ENCODE results near the gene MZT2B. TPM values are rescaled to one million over a fixed set of nuclear protein-coding genes. Genes with fewer than 3 reads are reported as not detected.
"Not testable (repeated sequence)": the region's sequence is repeated elsewhere in the genome, so short reads cannot be mapped to it uniquely, and the experiment has no call there.

Gene MZT2B
- total RNA-seq, 1 donor from 2014 or later: 128 TPM

GRCh38 chr2:130228005-130228404, 45.9 kb downstream of the MZT2B start:
- H3K4me3 ChIP-seq; H3K4me1 ChIP-seq; H3K27me3 ChIP-seq; intact Hi-C loops (cut with DNase I); H3K27ac ChIP-seq; DNase-seq; ATAC-seq; H3K36me3 ChIP-seq; H3K9me3 ChIP-seq: not testable (repeated sequence)

DNA sequence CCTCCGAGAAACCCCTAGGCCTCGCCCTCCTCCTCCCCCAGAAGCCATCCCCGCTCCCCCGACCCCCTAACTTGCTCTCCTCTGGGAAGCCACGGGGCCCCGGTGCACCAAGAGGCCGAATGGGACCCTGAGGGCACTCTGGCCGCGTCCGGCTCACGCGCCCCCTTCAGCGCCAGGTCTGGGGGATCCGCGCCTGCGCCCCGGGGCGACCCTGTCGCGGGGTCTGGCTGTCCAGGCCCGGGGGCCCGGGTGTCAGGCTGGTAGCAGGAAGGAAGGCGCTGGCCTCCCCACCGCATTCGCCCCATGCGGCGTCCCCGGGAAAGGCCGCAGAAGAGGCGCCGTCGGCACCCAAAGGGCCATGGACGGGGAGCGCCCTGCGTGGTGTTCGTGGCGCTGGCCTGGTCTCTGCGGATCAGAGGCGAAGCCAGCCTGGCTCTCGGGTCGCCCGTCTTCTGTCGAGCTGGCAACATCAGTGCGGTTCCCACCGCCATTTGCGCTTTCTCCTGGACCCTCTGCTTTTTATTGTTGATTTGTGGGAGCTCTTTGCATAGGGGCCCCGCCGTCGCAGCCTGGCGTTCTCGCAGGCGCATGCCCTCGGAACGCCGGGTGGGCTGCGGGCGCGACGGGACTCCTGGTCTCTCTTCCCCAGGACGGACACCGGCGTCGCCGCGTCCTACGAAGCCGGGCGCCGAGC, 46.6 kb downstream of the MZT2B start:
- DNase-seq; H3K4me3 ChIP-seq; H3K27me3 ChIP-seq; intact Hi-C loops (cut with DNase I); H3K27ac ChIP-seq; H3K4me1 ChIP-seq; H3K36me3 ChIP-seq; ATAC-seq; H3K9me3 ChIP-seq: not testable (repeated sequence)

- intact Hi-C loops (cut with DNase I); H3K4me3 ChIP-seq; H3K27me3 ChIP-seq; H3K4me1 ChIP-seq; H3K27ac ChIP-seq; DNase-seq; H3K9me3 ChIP-seq; H3K36me3 ChIP-seq: not testable (repeated sequence)
- peak; percentile 51 for ATAC-seq
Observed at GRCh38 chr2:130229161-130229510, 47.1 kb downstream of the MZT2B start.

DNA sequence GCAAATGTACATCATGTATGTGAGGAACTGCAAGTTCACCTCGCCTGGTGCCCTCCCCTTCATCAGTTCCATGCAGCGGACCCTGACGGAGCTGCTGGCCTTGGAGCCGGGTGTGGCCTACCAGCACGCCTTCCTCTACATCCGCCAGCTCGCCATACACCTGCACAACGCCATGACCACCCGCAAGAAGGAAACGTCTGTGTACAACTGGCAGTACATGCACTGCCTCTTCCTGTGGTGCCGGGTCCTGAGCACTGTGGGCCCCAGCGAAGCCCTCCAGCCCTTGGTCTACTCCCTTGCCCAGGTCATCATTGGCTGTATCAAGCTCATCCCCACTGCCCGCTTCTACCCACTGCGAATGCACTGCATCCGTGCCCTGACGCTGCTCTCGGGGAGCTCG, 48.3 kb downstream of the MZT2B start:
- H3K4me3 ChIP-seq; H3K27ac ChIP-seq; H3K9me3 ChIP-seq; DNase-seq; H3K36me3 ChIP-seq; H3K27me3 ChIP-seq; intact Hi-C loops (cut with DNase I); H3K4me1 ChIP-seq: not testable (repeated sequence)
- peak; percentile 10 for ATAC-seq

DNA sequence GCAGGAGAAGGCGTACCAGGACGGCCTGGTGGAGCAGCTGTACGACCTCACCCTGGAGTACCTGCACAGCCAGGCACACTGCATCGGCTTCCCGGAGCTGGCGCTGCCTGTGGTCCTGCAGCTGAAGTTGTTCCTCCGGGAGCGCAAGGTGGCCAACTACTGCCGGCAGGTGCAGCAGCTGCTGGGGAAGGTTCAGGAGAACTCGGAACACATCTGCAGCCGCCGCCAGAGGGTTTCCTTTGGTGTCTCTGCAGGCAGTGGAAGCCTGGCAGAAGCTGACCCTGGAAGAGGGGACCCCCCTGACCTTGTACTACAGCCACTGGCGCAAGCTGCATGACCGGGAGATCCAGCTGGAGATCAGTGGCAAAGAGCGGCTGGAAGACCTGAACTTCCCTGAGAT, 48.8 kb downstream of the MZT2B start:
- DNase-seq; H3K4me3 ChIP-seq; H3K36me3 ChIP-seq; ATAC-seq; H3K27ac ChIP-seq; intact Hi-C loops (cut with DNase I); H3K9me3 ChIP-seq; H3K27me3 ChIP-seq; H3K4me1 ChIP-seq: not testable (repeated sequence)

DNA sequence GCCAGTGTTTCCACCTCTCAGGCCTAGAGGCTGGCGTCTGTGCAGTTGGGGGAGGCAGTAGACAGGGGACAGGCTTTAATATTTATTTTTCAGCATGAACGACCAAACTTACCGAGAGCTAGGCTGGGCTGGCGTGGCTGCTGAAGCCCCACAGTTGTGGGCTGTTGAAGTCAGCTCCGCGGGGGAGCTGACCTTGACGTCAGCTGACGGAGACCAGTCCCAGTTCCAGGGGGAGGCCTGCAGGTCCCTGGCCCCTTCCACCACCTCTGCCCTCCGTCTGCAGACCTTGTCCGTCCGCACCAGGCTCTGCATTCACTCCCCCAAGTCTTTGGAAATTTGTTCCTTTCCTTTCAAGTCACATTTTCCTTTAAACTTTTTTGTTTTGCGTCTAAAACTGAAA, 49.6 kb downstream of the MZT2B start:
- DNase-seq (no peak), ATAC-seq (no peak)
- Histone ChIP-seq H3K4me1 (no peaks in the 10 kb centered on the region), H3K9me3 (no peaks in the 10 kb centered on the region), H3K4me3 (no peak overlapping the region), H3K27ac (no peak overlapping the region), H3K36me3 (no peaks in the 10 kb centered on the region), H3K27me3 (no peaks in the 10 kb centered on the region)
- no peak for TF ChIP-seq CTCF (IDR thresholded peaks at IDR 0.05)
- intact Hi-C loops (cut with DNase I): no loop called here

DNA sequence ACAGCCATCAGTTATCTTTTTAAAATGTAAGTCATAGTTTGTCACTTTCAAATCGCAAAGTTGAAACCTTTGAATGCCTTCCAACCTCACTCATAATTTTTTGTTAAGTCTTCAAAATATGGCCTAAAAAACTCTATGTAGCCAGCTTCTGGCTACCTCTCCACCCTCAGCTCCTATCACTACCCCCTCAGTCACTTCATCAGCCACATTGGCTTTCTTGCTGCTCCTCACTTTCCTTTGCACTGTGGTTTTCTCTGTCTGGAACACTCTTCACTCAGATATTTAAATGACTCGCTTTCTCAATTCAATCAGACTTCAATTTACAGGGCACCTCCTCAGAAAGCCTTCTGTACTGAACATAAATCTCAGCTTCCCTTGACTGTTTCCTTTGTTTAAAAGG, 51.0 kb downstream of the MZT2B start:
- H3K27me3 ChIP-seq; DNase-seq; H3K9me3 ChIP-seq; intact Hi-C loops (cut with DNase I); H3K4me1 ChIP-seq; H3K4me3 ChIP-seq; H3K36me3 ChIP-seq; ATAC-seq; H3K27ac ChIP-seq: not testable (repeated sequence)

DNA sequence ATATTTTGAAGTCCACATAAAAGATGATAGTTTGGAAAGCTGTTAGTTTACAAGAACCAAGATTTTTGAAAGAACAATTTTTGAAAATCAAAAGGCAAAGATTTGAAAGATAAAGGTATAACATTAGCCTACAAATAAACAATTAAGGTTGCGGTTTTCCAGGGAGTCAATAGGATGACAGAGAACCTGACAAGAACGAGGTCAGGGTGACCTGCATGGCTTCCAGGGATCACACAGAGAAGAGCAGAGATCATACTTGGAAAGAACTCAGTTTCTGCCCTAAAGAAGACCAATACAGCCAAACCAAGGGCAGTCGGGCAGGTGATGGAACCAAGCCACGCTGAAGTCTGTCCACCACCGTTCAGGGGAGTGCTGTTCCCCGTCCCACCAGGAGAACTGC, 57.5 kb downstream of the MZT2B start:
- H3K36me3 ChIP-seq; intact Hi-C loops (cut with DNase I); H3K9me3 ChIP-seq; H3K4me1 ChIP-seq; H3K4me3 ChIP-seq; H3K27me3 ChIP-seq; H3K27ac ChIP-seq; DNase-seq; ATAC-seq: not testable (repeated sequence)

Other genes with a start within 250 kb of the MZT2B start
- gene RAB6C, start 202.6 kb upstream of the MZT2B start, total RNA-seq: not detected
- not detected for gene POTEF, start 53.0 kb upstream of the MZT2B start, total RNA-seq
- gene CCDC74B, start 37.1 kb upstream of the MZT2B start, total RNA-seq: 0.78 TPM
- 41.4 TPM for gene SMPD4, start 660 bp upstream of the MZT2B start, total RNA-seq
- gene TUBA3E, start 16.2 kb downstream of the MZT2B start, total RNA-seq: not detected
- 55.7 TPM for gene IMP4, start 160.6 kb downstream of the MZT2B start, total RNA-seq
- 67.8 TPM for gene PTPN18, start 173.8 kb downstream of the MZT2B start, total RNA-seq

Data from upper lobe of right lung (tissue), 1 donor.